CD4-positive, alpha-beta T cell treated with Interleukin-15 for 1 hour (primary cell): Measurements from ENCODE around the gene PTPN4.
A peak's percentile ranks its signal among the peaks of the same experiment; 100 is the strongest.

Experiments used
- DNase-seq: peaks from one replicate; pipeline ENCODE4 v3.0.0-alpha.2; 2020

PTPN4 gene

GRCh38 chr2:119735565-119735964, 24.2 kb upstream of the PTPN4 start:
- DNase-seq, result no peak

DNA sequence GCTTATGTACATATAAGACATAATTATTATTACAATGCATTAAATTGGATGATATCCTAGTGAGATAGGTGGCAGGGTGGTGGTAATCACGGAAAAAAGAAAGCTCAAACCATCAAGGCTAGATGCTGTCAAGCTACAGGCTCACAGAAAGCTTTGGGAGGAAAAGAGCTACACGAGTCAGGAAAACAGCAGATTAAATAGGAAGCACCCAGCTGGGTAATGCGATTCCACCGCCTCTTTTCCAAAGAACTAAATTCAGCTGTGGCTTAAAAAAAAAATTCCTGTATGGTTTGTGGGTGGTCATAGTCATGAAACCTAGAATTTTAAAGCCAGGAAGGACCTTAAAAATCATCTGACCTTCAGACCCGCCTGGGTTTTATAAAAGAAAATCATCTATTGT, 23.7 kb upstream of the PTPN4 start:
- DNase-seq, result no peak

- no peak for DNase-seq
Measured at GRCh38 chr2:119739580-119740255, 20.0 kb upstream of the PTPN4 start.

GRCh38 chr2:119741001-119741400, 18.7 kb upstream of the PTPN4 start:
- DNase-seq, result no peak

DNA sequence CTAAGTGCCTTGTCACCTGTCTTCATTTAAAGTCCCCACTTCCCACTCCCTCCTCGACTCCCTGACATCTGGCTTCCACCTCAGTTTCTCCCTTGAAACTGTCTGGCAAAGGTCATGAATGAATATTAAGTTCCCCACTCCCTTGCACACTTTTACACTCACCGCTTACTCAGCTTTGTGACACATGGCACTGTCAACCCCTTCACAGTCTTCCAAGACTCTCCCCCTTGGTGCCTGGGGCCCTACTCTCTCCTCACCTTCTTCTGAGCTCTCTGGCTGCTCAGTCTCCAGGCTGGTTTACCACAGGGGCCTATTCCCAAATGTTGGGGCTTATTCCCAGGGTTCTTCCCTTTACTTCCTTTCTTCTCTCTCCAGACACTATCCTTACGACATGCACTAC, 17.9 kb upstream of the PTPN4 start:
- no peak for DNase-seq

GRCh38 chr2:119744335-119744939, 15.3 kb upstream of the PTPN4 start:
- DNase-seq, result no peak

DNA sequence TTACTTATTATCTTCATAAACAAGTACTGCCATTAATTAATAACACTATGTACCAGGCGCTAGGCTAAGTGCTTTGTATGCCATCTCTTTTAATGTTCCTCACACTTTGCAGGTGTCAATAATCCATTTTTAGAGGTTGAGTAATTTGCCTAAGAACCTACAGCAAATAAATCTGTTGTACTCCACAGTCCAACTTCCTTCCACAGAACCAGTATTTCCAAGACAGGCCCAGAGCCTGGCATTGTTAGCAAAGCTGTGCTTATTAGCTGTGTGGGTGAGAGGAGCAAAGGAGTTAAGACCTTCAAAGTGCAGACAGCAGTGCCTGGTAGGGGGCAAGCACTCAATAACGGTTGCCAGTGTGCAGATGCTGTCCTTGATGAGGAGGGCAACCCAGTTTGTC, 14.2 kb upstream of the PTPN4 start:
- no peak for DNase-seq

GRCh38 chr2:119746836-119747686, 12.7 kb upstream of the PTPN4 start:
- no peak for DNase-seq

- no peak for DNase-seq
Measured at GRCh38 chr2:119748135-119748534, 11.6 kb upstream of the PTPN4 start.

GRCh38 chr2:119749477-119750012, 10.2 kb upstream of the PTPN4 start:
- no peak for DNase-seq

- no peak for DNase-seq
Measured at GRCh38 chr2:119751706-119752105, 8.0 kb upstream of the PTPN4 start.

GRCh38 chr2:119753041-119753929, 6.4 kb upstream of the PTPN4 start:
- DNase-seq, result peak; percentile 34

GRCh38 chr2:119753930-119754321, 5.8 kb upstream of the PTPN4 start:
- DNase-seq, result no peak

GRCh38 chr2:119755906-119756305, 3.8 kb upstream of the PTPN4 start:
- no peak for DNase-seq

DNA sequence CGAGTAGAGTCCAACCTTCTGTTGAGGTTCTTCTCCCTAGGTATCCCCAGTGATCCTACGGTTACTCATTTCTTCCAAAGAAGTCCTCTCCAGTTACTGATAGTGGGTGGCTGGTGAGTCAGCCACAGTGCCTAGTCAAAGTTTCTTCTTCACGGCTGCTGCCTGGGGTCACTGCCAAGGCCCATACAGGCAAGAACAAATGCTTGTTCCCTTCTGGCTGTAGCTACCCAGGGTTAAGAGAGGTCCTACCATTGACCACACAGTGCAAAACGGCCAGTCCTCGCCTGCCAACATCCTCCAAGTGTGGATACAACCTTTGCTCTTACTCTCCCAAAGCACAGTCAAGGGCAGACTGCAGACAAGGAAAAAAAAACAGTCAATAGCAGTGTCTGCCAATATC, 2.9 kb upstream of the PTPN4 start:
- no peak for DNase-seq

DNA sequence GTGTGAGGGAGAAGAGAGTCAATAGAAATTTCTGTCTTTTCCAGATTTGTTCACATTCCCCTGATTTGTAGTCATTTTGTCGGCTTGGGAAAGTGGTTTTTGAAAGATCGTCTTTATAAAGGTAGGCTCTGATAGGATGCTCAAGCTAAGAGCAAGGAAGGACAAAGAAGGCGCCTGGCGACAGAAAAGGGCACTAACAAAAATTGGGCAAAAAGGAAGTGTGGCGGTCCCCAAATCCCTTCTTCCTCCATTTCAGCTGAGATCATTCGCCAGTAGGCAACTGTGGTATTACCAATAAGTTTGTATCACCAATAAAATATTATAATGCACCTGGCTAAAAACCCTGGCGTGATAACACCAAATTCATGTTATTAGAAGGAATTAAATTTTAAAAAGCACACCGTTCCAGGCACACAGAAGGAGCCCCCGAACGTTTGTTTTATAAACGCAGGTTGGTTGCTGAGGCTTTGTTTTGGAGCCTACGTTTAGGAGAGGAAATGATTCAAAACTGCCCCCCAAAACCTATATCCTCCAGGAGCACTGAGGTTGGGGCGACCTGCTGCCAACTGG, 756 bp upstream of the PTPN4 start:
- no peak for DNase-seq

GRCh38 chr2:119760237-119760955, 674 bp downstream of the PTPN4 start:
- DNase-seq, result no peak

DNA sequence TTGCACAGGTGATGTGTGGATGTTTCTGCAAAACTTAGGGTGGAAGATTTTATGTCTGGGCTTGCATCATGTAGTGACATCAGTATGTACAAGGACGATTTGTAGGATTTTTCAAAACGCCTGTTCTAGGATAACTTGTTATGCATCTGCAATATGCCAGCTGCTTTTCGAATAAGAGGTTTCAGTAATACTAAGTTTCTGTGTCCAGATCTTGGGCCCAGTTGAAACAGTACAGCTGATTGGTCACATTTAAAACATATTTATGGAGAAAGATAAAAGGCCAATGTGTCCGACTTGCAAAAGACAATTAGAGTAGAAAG, 1.2 kb downstream of the PTPN4 start:
- DNase-seq, result no peak

- no peak for DNase-seq
Measured at GRCh38 chr2:119764832-119765231, 5.1 kb downstream of the PTPN4 start.

- DNase-seq, result no peak
Measured at GRCh38 chr2:119765433-119766002, 5.8 kb downstream of the PTPN4 start.

DNA sequence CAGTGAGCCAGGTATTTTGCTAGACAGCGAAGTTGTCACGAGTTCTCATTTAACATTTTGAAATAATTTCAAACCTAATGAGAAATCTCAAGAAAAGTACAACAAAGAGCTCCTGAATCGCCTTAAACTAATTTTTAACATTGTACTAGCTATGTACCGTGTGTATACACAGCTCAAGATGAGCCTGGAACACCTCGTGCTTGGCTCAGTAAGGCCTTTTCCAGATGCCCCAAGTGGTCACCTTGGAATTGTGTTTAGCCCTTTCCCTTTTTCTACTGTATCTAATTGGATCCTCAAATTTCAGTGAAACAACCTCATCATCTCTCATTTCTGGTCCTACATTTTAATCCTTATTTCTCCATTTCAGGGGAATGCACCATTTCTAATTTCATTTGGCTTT, 7.2 kb downstream of the PTPN4 start:
- no peak for DNase-seq

GRCh38 chr2:119768742-119769141, 9.0 kb downstream of the PTPN4 start:
- no peak for DNase-seq
